ENCODE measurements around the gene PTPRN2.

Gene PTPRN2

DNA sequence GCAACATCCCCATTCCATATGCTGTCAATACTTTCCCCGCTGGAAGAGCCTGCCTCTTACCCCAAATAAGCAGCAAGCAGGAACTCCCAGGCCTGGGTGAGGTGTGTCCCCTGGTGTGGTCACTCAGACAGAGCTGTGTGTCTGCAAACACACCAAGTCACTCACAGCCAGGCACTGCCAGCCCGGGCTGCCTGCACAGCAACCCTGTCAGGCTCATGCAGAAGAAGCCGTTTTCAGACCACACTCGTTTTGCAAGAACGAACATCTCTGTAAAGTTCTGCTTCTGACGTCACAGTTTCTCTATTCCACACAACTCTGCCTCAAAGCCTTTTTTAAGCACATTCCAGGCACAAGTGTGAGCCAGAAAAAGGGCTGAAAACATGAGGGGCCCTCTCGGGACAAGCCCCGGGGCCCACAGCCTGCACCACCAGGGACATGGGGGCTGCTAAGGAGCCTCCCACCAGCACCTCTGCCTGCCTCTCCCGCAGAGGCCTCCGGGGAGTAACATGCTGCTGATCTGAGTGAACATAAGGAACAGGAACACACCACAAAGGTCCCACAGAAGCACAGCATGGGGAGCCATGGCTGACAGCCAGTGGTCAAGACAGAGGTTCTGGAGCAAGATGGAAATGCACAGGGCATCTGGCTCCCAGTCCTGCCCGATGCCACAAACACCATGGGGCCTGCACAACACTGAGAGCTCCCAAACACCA lies 11.4 kb downstream of the PTPRN2 start:
- DNase-seq: peak; percentile 10

- no peak for DNase-seq
Measured at GRCh38 chr7:158574308-158575036, 13.2 kb downstream of the PTPRN2 start.

DNA sequence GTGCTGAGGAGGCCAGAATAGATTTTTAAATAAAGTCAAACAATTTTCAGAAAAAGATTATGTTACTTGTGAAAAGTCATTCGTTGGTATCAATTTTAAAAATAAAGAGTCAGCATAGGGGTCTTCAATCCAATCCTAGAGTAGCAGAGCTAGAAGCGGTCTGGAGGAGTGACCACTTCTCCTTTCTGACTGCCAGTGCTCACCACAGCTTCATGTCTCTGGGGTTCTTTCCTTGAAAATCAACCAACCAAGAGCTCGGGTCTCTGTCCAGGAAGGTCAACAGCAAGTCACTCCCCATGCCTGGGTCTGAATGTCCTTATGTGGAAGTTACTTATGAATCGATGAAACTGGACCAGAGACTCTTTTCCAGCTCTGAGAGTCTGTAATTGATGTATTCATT lies 14.3 kb downstream of the PTPRN2 start:
- no peak for DNase-seq

- no peak for DNase-seq
Measured at GRCh38 chr7:158572000-158572828, 15.4 kb downstream of the PTPRN2 start.

GRCh38 chr7:158570449-158571170 lies 17.0 kb downstream of the PTPRN2 start:
- no peak for DNase-seq

DNA sequence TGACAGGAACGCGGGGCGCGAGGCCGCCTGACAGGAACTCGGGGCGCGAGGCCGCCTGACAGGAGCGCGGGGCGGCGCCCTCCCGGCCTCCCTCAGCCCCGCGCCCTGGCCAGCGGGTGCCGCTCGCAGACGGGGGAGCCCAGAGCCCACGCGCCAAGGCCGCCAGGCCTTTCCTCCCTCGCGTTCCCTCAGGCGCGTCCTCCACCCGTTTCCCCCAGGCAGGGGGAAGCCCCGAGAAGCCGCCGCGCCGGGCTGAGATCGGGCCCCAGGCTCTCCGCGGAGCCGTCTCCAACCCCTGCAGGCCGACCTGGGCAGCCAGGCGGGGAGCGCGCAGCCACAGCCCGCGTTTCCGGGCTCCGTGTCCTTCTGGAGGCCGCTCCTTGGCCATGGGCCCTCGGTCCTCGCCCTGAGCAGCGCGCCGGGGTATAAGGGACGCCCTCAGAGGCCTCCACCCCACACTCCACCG lies 17.7 kb downstream of the PTPRN2 start:
- DNase-seq: no peak

- DNase-seq: no peak
Measured at GRCh38 chr7:158568974-158569857, 18.4 kb downstream of the PTPRN2 start.

GRCh38 chr7:158567153-158567603 lies 20.4 kb downstream of the PTPRN2 start:
- no peak for DNase-seq

DNA sequence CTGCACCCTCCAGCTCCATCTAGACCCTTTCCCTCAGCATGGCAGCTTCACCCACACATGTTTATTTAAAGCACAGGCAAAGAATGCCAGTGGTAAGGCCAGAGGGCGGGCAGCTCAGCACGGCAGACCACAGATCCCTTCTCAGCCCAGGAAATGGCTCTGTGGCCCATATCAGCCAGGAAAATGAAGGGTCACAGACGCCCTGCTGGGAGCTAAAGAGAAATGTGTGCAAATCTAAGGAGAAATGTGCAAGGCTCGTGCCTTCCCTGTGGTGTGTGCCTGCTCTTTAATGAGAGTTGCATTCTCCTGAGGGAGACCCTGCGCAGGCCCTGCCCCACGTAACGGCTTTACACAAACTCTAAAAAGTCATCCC lies 23.0 kb downstream of the PTPRN2 start:
- DNase-seq: no peak

DNA sequence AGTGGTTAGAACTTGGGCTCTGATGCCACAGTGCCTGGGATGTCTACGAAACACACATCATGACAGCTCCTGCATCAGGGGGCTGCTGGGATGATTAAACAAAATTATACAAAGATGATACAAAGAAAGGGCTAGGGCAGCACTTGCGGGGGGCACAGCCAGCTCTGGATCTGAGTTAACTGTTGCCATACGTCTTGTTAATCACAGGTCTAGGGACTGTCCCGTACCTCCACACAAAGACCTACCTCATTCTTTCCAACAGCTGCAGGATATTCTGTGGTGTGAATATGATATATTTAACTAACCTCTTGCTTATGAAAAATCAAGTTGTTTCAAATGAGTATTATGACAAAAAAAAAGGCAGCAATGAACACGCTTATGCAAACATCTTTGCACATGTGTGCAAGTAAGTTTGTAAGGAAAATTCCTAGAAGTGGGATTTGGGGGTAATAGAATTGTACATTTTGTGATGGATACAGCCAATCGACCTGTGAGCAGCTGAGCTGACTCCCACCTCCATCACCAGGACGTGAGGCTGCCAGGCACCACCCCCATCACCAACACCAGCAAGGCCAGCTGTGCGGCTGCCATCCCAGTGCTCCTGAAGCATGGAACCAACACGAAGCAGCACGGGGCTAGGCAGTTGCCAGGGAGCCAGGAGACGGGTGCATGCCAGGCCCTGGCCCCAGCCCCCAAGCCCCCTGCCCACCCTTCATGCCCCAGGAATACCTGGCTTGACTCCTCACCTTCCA lies 23.5 kb downstream of the PTPRN2 start:
- DNase-seq: no peak

DNA sequence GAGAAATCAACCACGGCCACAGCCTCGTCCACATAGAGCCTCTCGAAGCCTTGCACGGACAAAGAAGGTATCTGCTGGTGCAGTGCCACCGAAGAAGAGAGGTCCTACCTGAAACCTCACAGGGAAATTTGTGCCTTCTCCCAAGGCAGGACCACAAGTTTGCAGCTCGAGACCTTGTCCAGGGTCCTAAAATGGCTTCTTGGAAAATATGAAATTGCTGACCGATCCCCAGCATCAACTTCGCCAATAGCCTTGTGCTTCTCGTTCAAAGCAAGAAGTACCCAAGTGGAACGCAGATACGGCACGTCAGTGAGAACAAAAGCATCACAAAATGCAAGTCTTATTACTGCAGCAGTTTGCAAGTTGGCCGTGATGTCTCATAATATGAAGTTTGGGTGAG lies 24.6 kb downstream of the PTPRN2 start:
- DNase-seq: no peak

DNA sequence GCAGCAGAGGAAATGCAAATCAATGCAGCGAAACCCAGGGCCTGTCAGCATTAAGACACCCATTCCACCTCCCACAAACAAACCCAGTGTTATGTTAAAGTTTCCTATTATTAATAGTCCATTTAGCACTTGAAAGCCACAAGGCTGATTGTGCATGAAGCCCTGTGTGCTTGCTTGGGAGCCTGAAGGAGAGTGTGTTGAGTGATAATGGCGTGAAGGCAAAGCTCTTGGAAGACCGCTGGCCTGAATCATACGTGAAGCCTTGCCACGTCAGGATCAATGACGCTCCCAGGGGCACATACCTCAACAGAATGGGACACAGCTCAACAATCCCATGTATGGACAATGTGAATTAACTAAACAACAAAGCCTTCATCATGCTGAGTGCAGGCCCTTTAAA lies 25.1 kb downstream of the PTPRN2 start:
- DNase-seq: no peak

- no peak for DNase-seq
Measured at GRCh38 chr7:158561659-158562058, 26.0 kb downstream of the PTPRN2 start.

DNA sequence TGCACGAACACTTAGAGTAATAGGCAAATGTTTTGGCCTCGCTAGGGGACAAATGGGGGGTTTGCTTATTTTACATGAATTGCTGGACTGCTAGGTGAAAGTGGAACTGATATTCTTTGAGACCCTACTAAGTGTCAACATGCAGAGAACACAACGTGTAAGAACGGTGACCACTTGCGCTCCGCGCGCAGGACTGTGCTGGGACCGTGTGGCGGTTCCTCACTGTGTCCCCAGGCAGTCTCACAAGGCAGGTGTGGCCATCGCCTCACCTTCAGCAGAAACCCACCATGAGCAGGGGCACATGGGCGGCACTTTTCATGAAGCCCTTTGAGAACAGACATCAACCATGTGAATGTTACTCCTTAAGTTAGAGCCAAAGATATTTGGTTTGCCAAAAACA lies 27.2 kb downstream of the PTPRN2 start:
- DNase-seq: no peak

GRCh38 chr7:158559356-158559755 lies 28.3 kb downstream of the PTPRN2 start:
- DNase-seq: no peak

DNA sequence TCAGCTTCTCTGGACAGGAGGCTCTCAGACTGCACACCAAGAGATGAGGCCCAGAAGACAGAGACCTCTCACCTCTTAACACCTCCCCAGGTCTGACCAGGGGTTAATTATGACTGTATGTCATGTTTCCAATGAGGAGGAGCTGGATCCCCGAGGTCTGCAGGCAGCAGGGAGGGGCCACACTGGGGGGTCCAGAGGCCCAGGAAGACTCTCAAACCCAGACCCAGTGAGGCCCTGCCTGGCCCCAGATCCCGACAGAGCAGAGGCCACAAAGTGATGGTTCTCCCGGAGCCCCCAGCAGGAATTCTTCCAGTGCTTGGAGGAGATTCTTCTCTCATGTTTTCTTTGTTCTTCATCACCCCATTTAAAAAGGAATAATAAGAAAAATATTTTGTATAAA lies 28.8 kb downstream of the PTPRN2 start:
- no peak for DNase-seq

GRCh38 chr7:158557441-158557755 lies 30.2 kb downstream of the PTPRN2 start:
- no peak for DNase-seq

DNA sequence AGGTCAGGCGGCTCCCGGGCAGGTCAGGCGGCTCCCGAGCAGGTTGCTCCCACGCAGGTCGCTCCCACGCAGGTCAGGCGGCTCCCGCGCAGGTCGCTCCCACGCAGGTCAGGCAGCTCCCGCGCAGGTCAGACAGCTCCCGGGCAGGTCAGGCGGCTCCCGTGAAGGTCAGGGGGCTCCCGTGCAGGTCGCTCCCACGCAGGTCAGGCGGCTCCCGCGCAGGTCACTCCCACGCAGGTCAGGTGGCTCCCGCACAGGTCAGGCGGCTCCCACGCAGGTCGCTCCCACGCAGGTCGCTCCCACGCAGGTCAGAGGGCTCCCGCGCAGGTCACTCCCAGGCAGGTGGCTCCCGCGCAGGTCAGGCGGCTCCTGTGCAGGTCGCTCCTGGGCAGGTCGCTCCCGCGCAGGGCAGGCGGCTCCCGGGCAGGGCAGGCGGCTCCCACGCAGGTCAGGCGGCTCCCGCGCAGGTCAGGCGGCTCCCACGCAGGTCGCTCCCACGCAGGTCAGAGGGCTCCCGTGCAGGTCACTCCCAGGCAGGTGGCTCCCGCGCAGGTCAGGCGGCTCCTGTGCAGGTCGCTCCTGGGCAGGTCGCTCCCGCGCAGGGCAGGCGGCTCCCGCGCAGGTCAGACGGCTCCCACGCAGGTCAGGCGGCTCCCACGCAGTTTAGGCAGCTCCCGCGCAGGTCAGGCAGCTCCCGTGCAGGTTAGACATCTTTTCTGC lies 30.7 kb downstream of the PTPRN2 start:
- no peak for DNase-seq

DNA sequence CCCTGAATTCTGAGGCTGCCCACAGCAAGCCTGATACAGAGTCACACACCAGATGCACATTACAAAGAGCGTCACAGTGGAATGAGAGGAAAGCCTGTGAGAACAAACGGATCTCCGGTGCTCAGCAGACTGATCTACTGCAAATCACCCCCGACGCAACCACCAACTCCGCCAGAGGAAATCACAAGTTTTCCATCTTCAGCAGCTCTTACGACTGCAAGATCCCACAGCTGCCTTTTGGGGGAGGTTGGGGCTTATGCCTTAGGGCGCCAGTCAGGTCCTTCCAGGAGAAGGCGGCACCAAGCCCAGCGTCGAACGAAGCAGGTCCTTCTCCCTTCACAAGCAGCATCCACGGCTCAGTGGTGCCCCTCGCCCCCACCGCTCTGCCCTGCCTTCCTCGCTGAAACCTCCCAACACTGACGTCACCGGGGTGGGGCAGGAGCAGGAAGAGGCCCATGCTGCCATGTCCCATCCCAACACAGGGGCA lies 32.5 kb downstream of the PTPRN2 start:
- no peak for DNase-seq

- DNase-seq: no peak
Measured at GRCh38 chr7:158550886-158551452, 36.7 kb downstream of the PTPRN2 start.
